ENCODE results near the gene FAM3B.

- no peak for TF ChIP-seq SP1 (IDR thresholded peaks at IDR 0.05)
- no peak for TF ChIP-seq NFRKB (IDR thresholded peaks at IDR 0.05)
- TF ChIP-seq L3MBTL2 (conservative IDR thresholded peaks at IDR 0.05): no peak
- no peak for TF ChIP-seq ARNT (IDR thresholded peaks at IDR 0.05)
- no peak for TF ChIP-seq TARDBP (IDR thresholded peaks at IDR 0.05)
- no peak for TF ChIP-seq HDGF (IDR thresholded peaks at IDR 0.05; ENCODE audit: borderline replicate concordance)
- TF ChIP-seq ZNF384 (IDR thresholded peaks at IDR 0.05): no peak
- TF ChIP-seq LEF1 (IDR thresholded peaks at IDR 0.05; ENCODE audit: borderline replicate concordance): no peak
- no peak for TF ChIP-seq FOXA1 (IDR thresholded peaks at IDR 0.05)
- TF ChIP-seq SUZ12 (IDR thresholded peaks at IDR 0.05): no peak
- TF ChIP-seq ELF4 (IDR thresholded peaks at IDR 0.05): no peak
- TF ChIP-seq FOXM1 (IDR thresholded peaks at IDR 0.05; ENCODE audit: borderline replicate concordance): no peak
These were observed 47.7 kb downstream of the FAM3B start for GRCh38 chr21:41364308-41364707.

Measured in HEK293T (cell line).